Astrocyte (in vitro differentiated cells and primary cell): ENCODE measurements around the gene CMIP. TPM values are rescaled to one million over a fixed set of nuclear protein-coding genes. Genes with fewer than 3 reads are reported as not detected.

Experiments used
- DNase-seq: peaks from one replicate; pipeline ENCODE4 v3.0.0-alpha.2; 2010; ENCODE audit warnings: low read depth
- FAIRE-seq: peaks from 2 replicates; lab custom pipeline; 2011; peaks lifted over from hg19 to GRCh38; lab: Jason Lieb, UNC
- H2AFZ ChIP-seq: 2 replicates; pipeline ENCODE4 v1.6.0; 2012; ENCODE audit warnings: low read depth, low read length, inconsistent platforms
- H3K27ac ChIP-seq: 2 replicates; pipeline ENCODE4 v1.5.1; 2011; ENCODE audit warnings: low read depth, low read length, inconsistent platforms
- H3K27me3 ChIP-seq: 2 replicates; pipeline ENCODE4 v1.6.0; 2011; ENCODE audit warnings: low read length, inconsistent platforms; ENCODE audit not compliant: insufficient read depth
- H3K36me3 ChIP-seq: 2 replicates; pipeline ENCODE4 v1.5.1; 2011; ENCODE audit warnings: low read length, inconsistent platforms; ENCODE audit not compliant: insufficient read depth
- H3K4me1 ChIP-seq: 2 replicates; pipeline ENCODE4 v1.5.1; 2011; ENCODE audit warnings: low read length, inconsistent platforms; ENCODE audit not compliant: insufficient read depth
- H3K4me2 ChIP-seq: 2 replicates; pipeline ENCODE4 v1.6.0; 2012; ENCODE audit warnings: low read length, inconsistent platforms
- H3K4me3 ChIP-seq: 2 replicates; pipeline ENCODE4 v1.5.1; 2011; ENCODE audit warnings: low read depth, mild to moderate bottlenecking, low read length, inconsistent platforms; ENCODE audit not compliant: insufficient read depth
- H3K79me2 ChIP-seq: 2 replicates; pipeline ENCODE4 v1.6.0; 2012; ENCODE audit warnings: mild to moderate bottlenecking, low read length, inconsistent platforms; ENCODE audit not compliant: insufficient read depth
- H3K9ac ChIP-seq: 2 replicates; pipeline ENCODE4 v1.6.0; 2012; ENCODE audit warnings: mild to moderate bottlenecking, low read length, inconsistent platforms
- H3K9me3 ChIP-seq: 2 replicates; pipeline ENCODE4 v1.5.1; 2012; ENCODE audit warnings: low read depth, mild to moderate bottlenecking, low read length, inconsistent platforms; ENCODE audit not compliant: insufficient read depth
- H4K20me1 ChIP-seq: 2 replicates; pipeline ENCODE4 v1.6.0; 2012; ENCODE audit warnings: low read length, inconsistent platforms; ENCODE audit not compliant: insufficient read depth
- H3K27ac Mint-ChIP-seq: one replicate; pipeline ENCODE4 v1.8.0; 2021; ENCODE audit warnings: mild to moderate bottlenecking, mixed read lengths; ENCODE audit not compliant: unreplicated experiment
- H3K27me3 Mint-ChIP-seq: one replicate; pipeline ENCODE4 v1.8.0; 2021; ENCODE audit warnings: low read depth, mixed read lengths; ENCODE audit not compliant: unreplicated experiment
- H3K36me3 Mint-ChIP-seq: one replicate; pipeline ENCODE4 v1.8.0; 2021; ENCODE audit warnings: low read depth, mixed read lengths; ENCODE audit not compliant: unreplicated experiment
- H3K4me1 Mint-ChIP-seq: one replicate; pipeline ENCODE4 v1.8.0; 2021; ENCODE audit warnings: low read depth, mixed read lengths; ENCODE audit not compliant: unreplicated experiment
- H3K4me3 Mint-ChIP-seq: one replicate; pipeline ENCODE4 v1.8.0; 2021; ENCODE audit warnings: mild to moderate bottlenecking, moderate library complexity, mixed read lengths; ENCODE audit not compliant: unreplicated experiment
- H3K9me3 Mint-ChIP-seq: one replicate; pipeline ENCODE4 v1.8.0; 2021; ENCODE audit warnings: mild to moderate bottlenecking, mixed read lengths; ENCODE audit not compliant: unreplicated experiment
- CTCF ChIP-seq: IDR thresholded peaks from 2 replicates; pipeline ENCODE4 v1.5.1; 2011; ENCODE audit warnings: low read depth, mild to moderate bottlenecking, inconsistent platforms, low read length, moderate library complexity; ENCODE audit not compliant: insufficient read depth
- EZH2 ChIP-seq: IDR thresholded peaks from 2 replicates; pipeline ENCODE4 v1.6.1; 2012; ENCODE audit warnings: mild to moderate bottlenecking, low read length, inconsistent platforms; ENCODE audit not compliant: insufficient read depth
- total RNA-seq: library from RNA; stranded (reverse); gene quantifications from 2 replicates; pipeline ENCODE4 v1.2.1, GENCODE V29; 2021

Gene CMIP
- total RNA-seq, 1 donor from 2014 or later = 71.5 TPM

GRCh38 chr16:81675662-81676061, 231.1 kb downstream of the CMIP start:
- Mint-ChIP-seq H3K4me1 (no peaks in the 10 kb centered on the region), H3K27me3 (no peaks in the 10 kb centered on the region), H3K9me3 (no peaks in the 10 kb centered on the region), H3K27ac (no peak overlapping the region), H3K36me3 (peaks cover 16% of the 10 kb centered on the region), H3K4me3 (no peak overlapping the region)
- Histone ChIP-seq H3K4me3 (no peak overlapping the region), H3K79me2 (no peaks in the 10 kb centered on the region), H3K27ac (no peak overlapping the region), H3K27me3 (no peaks in the 10 kb centered on the region), H3K4me1 (no peaks in the 10 kb centered on the region), H4K20me1 (peaks cover 38% of the 10 kb centered on the region), H3K9ac (no peak overlapping the region), H2AFZ (no peak overlapping the region), H3K4me2 (no peak overlapping the region), H3K36me3 (peaks cover 10% of the 10 kb centered on the region), H3K9me3 (no peaks in the 10 kb centered on the region)
- FAIRE-seq = no peak
- TF ChIP-seq CTCF (no peak), EZH2 (no peak)
- no peak for DNase-seq

GRCh38 chr16:81676066-81676882, 231.7 kb downstream of the CMIP start:
- Mint-ChIP-seq H3K4me3 (no peak overlapping the region), H3K9me3 (no peaks in the 10 kb centered on the region), H3K27me3 (no peaks in the 10 kb centered on the region), H3K36me3 (peaks cover 18% of the 10 kb centered on the region), H3K27ac (no peak overlapping the region), H3K4me1 (no peaks in the 10 kb centered on the region)
- Histone ChIP-seq H3K4me1 (no peaks in the 10 kb centered on the region), H3K4me3 (no peak overlapping the region), H3K9ac (no peak overlapping the region), H3K27ac (no peak overlapping the region), H3K79me2 (no peaks in the 10 kb centered on the region), H3K9me3 (no peaks in the 10 kb centered on the region), H4K20me1 (peaks cover 44% of the 10 kb centered on the region), H3K36me3 (peaks cover 9% of the 10 kb centered on the region), H3K4me2 (no peak overlapping the region), H2AFZ (no peak overlapping the region), H3K27me3 (no peaks in the 10 kb centered on the region)
- TF ChIP-seq EZH2 (no peak), CTCF (no peak)
- FAIRE-seq (no peak), DNase-seq (no peak)
